Stimulated activated CD4-positive, alpha-beta T cell treated with anti-CD3 and anti-CD28 coated beads, Interleukin-2, amount 100 ng/mL, for 24 hours (primary cell): Measurements from ENCODE around the gene LYPD1.

Experiments
- DNase-seq, 2 donors: peaks; one replicate each; pipeline ENCODE4 v3.0.0-alpha.2; 2020

LYPD1 gene

DNA sequence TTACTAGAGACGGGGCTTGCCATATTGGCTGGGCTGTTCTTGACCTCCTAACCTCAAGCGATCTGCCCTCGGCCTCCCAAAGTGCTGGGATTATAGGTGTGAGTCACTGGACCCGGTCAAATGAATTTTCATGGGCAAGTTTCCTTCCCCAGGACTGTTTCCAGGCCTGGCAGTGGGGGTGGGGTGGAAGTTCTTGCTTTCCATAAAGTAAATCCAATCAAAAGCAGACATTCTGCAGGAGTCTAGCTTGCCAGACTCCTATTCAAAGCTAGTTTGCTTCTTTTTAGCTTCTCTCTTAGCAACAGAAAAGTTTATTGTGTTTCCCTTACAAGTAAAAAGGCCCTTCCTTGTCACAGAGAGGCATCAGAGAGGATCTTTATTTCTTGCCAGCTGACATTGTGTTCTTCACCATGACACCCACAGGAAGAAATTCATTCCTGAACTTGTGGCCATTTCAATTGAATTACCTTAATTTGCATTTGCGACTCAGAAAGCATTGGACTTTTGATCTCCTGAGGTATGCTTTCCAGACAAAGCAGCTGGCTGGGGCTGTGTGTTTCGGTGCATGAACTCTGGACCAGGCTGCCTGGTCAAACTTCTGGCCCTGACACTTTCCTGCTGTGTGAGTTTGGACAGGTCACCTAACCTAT, 37.9 kb downstream of the LYPD1 start:
- DNase-seq: no peak

DNA sequence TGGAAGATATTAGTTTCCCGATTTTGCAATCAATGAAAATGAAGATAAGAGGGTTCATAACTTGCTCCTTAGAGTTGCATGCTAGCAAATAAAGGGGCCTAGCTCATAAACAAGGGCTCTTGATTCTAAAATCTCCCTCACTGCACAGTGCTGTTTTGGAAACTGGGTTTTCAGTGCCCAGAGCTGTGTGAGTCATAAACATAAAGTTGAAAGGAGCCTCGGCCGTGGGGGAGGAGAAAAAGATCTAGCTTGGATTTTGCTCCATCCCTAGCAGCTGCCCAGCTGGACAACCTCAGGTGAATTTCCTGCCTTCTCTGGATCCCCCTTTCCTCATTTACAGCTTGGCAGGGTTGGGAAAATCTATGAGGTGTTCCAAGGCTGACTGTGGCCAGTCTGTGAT, 42.5 kb downstream of the LYPD1 start:
- no peak for DNase-seq

DNA sequence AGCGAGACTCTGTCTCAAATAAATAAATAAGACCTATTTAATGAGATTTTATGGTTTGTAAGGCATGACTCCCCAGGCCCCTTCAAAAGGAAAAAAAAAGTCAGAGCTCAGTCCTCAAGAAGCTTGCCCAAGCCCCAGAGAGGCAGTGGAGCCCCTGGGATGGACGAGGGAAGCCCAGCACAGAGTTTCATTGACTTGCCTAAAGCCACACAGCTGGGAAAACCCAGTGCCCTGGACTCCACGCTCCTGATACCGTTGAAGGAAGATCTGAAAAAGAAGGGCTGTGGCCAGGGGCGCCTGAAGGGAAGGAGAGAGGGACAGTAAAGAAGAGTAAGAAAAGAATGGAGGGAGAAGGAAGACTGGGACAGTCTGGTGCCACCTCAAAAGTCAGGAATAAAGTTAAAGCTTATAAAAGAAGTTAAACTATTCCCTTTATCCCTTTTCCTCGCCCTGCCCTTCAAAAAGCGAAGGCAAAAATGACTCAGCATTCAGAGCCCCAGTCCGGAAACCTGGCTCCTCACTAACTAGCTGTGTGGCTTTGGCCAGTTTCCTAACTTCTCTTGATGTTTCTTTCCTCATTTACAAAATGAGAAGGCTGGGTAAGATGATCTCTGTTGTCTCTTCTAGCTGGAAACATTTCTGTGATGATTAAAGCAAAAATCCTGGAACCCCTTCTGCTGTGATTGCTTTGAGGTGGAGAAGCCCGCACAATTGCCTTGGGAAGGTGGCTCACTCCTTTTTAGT, 46.7 kb downstream of the LYPD1 start:
- DNase-seq: no peak

DNA sequence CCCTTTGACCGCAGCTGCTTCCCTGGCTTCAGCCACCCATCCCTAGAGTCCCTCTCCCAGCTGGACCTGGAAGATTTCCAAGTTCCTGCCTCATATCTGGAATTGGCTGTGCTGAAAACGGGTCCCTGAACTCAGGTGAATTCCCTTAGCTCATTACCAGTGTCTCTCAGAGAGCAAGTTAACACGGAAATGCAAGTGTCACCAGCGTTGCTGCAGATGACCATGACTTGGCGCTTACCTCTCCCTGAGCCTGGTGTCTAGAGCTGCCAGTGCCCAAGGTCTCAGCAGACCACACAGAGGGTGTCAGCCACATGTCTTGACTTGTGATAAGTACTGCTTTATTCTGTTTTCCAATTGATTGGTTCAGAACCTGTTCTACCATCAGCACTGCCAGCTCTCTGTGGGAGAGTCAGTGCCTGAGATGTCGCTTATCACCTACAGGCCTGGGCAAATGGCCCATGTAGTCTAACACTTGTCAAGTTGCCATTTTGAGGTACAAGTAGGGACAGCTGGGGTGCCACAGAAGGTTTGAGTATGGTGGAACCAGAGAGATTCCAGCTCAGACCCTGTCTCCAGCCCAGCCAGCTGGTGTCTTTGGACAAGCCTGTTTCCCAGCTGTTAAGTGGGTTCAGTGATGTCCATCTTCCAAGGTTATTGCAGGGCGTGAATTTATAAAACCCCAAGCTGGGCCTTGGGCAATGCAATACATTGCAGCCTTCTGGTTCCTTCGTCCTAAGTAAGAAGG, 48.7 kb downstream of the LYPD1 start:
- DNase-seq: no peak

DNA sequence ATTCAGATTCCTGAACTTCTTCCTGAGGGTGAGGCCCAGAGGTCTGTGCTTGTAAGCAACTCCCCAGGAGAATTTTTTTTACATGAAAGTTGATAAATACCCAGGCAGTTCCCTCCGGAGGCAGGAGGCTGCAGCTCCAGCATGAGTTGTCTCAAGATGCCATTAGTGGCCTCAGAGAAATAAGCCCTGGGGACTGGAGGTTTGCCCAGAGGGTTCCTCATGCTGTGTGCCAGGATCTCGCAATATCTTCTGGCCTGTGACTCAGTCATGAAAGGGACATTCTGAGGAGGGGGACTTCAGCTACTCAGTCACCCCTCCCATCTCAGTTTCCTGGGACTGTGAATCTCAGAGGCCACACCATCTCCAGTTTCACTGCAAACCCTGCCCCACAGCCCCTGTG, 49.9 kb downstream of the LYPD1 start:
- no peak for DNase-seq

DNA sequence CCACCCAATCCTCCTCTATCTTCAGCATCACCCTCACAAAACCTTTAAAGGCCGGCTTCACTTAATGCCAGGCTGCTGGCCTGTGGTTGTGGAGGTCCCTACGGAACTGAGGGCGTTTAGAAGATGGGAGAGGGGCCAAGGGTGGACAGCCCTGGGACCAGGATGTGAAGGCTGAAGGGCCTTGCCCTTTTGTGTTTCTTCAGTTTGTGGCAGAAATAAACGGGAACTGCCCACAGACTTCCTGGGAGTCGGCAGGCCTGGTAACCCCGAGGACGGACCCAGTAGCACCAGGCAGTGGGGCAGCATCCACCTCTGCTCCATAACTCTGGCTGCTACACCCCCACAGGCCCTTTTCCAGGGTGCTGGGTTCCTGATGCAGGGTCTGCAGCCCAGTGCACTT, 51.3 kb downstream of the LYPD1 start:
- DNase-seq: no peak

DNA sequence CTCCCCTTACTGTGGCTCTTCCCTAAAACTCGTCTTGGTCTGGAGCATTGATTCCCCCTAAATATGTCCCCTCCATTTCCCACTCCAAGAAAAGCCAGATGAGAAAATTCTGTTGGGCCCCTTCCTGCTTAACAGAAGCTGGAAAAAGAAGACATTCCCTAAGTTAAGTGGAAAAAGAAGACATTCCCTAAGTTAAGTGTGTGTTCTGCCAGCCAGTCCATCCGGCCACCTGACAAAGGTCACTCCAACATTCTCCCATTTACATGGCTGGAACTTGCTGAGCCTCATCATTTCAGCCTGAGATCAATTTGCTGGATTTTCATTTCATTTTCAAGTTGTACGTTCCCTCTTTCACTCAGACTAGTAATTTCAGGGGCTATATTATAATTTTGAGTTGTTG, 52.0 kb downstream of the LYPD1 start:
- DNase-seq: no peak

DNA sequence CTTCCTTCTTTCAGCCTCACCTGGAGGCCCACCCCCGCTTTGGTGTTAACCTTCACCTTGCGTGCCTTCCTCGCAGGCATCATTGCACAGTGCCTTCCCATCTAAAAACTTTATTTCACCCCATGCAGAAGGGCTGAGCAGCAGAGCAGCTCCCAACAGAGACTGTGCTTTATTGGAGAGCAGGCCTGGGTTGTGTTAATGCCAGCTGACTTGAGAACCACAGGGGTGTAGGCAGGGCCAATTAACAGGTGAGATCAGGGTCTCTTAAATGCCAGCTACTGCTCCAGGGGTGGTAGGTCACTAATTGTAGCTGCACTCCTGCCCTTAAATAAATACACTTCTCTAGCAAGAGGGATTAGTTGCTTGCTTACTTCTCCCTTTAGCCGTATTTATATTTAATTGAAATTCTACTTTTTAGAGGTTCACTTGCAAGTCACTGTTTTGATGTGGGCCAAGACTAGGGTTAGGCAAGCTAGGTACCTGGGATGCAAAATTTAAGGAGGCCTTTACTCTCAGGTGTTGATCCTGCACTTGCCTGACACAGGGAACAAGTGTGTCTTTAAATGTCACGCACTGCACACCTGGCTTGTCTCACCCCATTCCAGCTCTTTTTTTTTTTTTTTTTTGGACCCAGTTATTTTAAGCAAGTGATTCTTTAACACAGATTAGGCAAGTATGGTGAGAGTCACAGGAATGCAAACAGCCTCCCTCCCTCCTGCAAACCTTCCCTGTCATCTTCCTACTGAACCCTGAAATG, 54.5 kb downstream of the LYPD1 start:
- no peak for DNase-seq

DNA sequence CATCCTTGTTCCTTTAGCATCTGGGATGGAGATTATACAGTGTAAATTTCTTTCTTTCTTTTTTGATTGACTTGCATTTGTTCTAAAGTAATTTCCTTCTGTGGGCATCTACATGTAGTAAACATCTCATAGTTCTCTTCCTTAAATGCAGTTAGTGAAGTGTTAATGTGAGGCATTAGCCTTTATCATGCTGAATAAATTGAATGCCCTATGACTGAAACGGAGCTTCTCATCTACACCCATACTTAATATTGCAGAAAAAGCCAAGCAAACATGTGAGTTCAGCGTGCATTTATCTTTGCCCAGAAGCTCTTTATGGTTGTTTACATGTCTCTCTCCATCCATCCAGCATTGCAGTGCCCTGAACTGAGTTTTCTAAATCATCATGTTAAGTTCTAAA, 58.3 kb downstream of the LYPD1 start:
- no peak for DNase-seq

DNA sequence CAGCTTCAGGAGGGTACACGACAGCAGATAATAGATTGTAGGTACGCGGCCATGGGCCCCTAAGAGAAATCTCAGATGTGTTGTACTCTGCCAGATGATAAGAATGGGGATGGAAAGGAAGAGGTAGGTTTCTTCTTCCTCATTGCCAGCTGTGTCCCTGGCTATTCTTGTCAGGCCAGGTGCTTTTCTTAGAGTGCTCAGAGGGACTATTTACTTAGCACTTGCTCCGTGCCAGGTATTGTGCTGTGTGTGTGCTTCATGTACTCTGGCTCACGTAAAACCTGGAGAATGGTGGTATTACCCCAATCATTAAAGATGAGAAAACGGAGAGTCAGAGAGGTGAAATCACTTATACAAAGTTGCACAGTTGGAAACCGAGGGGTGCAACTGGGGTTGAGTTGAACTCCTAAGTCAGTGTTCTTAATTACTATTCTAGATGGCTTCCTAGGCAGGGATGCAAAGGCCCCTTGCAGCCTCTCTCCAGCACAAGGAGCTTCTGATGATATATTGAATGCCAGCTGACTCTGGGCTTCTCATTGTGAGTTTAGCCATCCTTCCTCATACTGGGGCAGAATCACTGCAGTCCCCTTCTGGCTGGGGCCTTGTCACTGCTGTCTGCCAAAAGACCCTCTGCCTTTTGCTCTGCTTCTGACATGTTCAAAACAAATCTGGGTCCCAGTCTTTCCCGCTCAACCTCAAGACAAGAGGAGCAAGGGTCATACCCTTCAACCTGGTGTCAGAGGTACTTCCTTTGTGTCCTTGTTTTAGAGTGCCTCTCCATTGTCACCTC, 60.7 kb downstream of the LYPD1 start:
- DNase-seq: no peak

DNA sequence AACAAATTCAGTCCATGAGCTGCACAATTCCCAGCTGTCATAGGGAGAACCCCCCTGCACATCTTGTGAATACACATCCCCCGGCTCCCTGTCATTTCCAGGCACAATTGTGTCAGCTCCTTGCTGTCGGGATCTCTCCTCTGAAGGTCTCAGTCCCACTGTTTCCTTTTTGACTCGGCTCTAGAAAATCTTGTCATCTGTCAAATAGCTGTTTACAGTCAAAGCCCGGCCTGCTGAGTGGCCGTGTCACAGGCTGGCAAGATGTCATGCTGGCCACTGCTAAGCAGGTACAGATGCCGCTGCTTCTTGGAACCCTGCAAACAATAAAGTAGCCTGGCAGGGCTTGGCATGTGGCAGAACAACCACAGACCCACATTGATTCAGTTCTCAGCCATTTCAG, 61.7 kb downstream of the LYPD1 start:
- no peak for DNase-seq

DNA sequence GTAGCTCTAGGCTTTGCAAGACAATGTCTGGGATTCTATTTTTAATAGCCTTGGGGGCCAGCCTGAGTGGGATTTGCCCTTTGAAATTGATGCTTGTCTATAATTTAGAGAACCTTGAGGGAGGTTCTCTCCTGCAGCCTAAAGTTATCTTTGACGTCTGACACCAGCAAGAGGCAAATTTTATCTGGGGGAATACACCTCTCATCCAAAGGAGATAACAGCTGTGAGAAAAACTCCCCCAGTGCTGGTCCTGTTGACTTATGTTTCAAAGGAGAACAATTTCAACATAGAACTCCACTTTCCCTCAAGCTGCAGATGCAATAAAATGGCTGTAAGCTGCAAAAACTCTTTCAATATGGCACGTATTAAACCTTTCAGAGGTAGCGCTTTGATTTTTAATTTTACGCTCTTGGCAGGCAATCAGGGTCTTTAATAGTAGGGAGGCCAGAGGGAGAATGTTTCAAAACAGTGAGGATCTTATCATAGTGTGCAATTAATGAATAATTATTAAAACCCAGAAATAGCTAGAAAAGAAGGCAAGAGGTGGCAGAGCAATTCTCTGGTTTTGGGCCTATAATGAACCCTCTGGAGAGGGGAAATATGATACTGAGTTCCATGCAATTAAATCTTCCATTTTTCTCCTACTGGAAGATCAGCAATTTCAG, 62.4 kb downstream of the LYPD1 start:
- DNase-seq: no peak

DNA sequence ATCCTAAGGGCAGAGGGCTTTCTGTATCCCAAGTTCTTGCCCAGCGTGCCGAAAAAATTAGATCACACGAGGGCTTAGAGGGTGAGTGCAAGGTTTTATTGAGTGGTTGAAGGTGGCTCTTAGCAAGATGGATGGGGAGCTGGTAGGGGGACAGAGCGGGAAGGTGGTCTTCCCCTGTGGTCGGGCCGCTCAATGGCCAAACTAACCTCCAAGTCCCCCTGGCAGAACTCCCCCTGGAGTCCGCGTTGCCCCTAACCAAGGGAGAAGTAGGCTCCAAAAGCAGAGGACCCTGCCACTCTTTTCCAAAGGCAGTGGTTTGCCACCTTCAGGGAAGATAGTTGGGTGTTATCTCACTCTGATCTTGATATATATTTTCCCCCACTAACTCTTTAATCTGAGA, 63.4 kb downstream of the LYPD1 start:
- DNase-seq: no peak

DNA sequence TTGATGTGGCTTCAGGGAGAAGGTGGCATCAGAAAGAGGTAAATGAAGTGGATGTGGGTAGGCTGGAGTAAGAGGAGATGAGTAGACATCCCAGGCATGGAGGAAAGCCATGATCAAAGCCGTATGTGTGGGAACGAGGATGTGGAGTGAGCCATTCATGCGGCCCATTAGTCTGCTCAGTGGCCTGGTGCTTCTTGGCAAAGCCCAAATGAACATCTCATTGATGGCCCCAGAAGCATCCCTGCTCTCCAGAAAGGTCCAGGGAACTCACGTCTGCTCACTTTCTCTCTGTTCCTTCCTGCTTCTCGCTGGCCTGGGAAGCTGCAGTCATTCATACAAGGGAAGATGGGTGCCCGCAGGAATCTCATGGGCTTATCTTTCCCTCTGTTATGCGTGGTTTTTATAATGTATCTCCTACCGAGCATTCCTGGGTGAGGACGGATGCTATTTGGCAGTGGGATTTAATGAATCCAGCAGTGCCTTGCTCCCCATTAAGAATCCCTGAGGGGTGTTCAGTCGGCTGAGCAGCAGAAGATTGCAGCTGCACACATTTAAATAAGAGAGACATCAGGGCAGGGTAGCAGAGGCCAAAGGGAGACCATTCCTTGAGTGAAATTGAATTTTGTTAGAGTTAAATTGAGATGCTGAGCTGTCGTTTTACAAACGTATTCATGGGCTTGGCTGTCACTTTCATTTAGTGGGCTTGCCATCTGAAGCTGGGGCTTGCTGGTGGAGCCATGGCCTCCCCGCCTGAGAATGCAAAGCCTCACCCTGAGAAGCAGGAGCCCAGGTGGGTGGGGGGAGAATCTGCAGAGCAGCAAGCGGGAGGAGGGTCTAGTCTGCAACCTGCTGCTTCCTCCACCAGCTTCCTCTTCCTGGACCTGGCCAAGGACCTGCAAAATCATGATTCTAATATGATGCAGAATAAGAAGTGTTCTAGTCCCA, 64.5 kb downstream of the LYPD1 start:
- DNase-seq: no peak

DNA sequence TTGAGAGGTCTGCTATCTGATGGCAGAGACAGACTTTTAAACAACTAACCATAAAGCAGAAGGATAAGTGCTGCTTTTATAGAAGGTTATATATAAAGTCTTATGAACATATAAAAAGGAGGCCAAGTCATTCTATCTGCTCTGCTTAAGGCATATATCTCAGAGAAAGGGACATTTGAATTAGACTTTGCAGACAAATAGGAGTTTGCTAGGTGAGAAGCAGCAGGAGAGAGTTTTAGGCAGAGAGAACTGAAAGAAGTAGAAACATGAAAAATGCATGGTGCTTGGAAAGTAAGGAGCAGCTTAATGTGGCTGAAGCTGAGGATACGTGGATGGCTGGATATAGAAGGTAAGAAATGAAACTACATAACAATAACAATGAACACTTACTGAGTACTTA, 65.4 kb downstream of the LYPD1 start:
- no peak for DNase-seq

DNA sequence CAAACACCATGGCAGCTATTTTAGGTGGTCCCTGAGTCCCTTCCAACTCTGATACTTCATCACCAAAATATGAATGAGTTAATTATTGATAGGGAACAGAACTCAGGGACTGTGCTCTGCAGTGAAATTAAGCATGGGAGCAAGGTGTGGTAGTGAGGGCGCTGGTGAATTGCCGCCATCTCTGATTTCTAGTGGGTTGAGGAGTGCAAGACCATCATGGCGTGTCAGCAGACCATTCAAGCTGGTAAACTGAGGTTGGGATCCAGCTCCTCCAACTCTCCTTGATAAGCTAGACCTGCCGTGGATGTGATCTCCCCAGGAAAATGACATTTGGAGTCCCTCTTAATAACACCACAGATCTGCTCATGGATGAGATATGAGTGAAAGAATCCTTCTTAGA, 70.4 kb downstream of the LYPD1 start:
- DNase-seq: no peak

DNA sequence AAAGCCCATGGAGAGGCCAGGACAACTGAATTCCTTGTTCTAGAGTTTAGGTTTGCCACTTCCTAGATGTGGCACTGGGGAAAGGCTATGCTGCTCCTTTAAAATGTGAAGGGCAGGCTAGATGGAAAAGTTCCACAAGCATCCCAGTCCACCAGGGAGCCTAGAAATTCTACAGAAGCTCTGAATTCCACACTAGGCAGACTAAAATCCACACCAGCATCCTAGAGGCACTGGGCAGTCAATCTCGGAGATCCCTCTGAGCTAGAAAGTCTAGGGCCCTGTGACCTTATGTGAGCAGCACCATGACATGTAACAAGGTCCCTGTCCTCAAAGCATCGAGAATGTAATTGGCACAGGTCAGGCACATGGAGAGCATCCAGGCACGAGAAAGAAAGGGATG, 71.5 kb downstream of the LYPD1 start:
- no peak for DNase-seq

DNA sequence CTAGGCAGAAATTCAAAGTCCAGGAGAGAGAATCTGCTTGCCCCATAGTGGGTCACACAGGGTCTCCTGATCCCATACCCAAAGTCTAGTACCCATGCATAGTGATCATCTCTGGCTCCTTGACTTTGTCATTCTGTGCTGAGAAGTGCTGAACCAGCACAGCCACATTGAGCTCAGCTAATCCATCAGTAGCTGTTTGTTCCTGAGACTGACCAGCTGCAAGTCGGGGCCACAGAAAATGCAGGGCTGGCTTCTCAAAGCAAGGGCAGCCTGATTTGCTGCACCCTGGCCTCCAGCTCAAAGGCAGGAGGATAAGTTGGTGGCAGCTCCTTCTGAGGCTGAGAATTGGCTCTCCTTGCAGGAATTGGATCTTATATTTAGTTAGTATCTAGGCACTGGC, 72.2 kb downstream of the LYPD1 start:
- DNase-seq: no peak

DNA sequence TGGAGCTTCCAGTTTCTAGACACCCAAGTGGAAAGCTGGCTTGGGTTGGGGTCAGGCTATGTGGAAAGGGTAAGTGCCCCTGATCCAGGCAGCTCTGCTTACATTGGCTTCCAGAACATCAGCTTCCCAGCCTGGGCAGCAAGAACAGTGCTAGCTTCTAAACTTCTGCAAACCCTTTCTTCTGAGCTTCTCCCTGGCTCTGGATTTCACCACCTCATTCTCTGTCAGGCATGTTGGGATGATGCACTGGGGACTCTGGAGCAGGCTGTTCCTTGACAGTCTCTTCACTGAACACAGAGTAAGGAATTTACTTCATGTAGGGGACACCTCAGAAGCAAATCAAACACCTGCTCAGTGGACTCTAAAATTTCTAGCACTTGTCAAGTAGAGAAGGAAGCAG, 72.8 kb downstream of the LYPD1 start:
- no peak for DNase-seq

DNA sequence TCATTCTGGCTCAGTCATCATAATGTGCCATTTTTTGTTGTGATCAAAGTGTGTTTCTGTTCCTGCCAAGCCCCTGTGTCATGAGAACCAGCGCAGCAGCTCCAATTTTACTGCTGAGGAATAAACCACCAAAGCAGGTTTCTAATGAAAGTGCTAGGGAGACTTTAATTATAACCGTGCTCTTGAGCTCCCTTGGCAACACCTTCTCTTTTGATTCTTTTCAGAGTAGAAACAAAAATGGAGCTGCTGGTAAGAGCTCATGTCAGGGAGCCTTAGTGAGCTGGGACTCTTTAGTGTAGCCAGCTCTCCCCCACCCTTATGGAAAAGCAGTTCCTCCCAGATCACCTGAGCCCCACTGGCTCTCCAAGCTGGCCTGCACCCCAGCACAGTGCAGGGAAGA, 74.3 kb downstream of the LYPD1 start:
- no peak for DNase-seq

DNA sequence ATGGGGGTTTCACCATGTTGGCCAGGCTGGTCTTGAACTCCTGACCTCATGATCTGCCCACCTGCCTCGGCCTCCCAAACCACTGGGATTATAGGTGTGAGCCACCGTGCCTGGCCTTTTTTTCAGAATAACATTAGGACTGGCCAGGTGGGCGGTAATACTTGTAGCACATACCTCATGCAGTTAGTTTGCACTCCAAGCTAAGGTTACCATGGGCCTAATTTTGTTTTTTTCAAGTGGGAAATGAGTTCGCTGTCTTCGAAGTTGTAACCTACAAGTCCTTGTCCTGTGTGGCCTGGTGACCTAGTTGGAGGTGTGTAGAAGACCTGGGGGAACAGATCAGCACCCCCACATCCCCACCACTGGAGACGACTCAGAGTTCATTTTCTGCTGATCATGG, 74.8 kb downstream of the LYPD1 start:
- DNase-seq: no peak
